HepG2 (cell line): Measurements from ENCODE around the gene SLC41A3. TPM values are rescaled to one million over a fixed set of nuclear protein-coding genes. Genes with fewer than 3 reads are reported as not detected.

Experiments
- ATAC-seq: fragments of 200-7000 bp; cut with Tn5 transposase; 3 replicates; pipeline ENCODE4 v1.9.1; 2020; ENCODE audit warnings: mild to moderate bottlenecking, moderate library complexity
- BruUV-seq: library from RNA; stranded (reverse); fragments of 400-500 nt; replicated peaks from 2 replicates; lab custom pipeline; 2021; lab: Mats Ljungman, UMichigan
- CTCF ChIA-PET: fragments of 300-600 bp; formaldehyde crosslinking; extraction: SDS; loops from one replicate; lab custom pipeline; 2021; ENCODE audit warnings: low total read pairs, inconsistent platforms, low intra/inter-chr PET ratio; lab: Yijun Ruan, JAX
- POLR2A ChIA-PET: fragments of 350-600 bp; sonication (Branson Sonifier 250); formaldehyde crosslinking; loops from one replicate; lab custom pipeline; 2020; ENCODE audit warnings: antibody characterized with exemption, inconsistent platforms; lab: Yijun Ruan, JAX
- DNase-seq: peaks from one replicate; pipeline ENCODE4 v3.0.0-alpha.2; 2015; ENCODE audit warnings: low spot score
- FAIRE-seq: peaks from 3 replicates; lab custom pipeline; 2011; peaks lifted over from hg19 to GRCh38; lab: Jason Lieb, UNC
- H2AFZ ChIP-seq: one replicate; pipeline ENCODE4 v1.6.1; 2011; ENCODE audit warnings: low read length, inconsistent platforms
- H3K27ac ChIP-seq: fragments of 300-600 bp; 3 replicates; pipeline ENCODE4 v1.8.0; 2011; ENCODE audit warnings: mixed run types, mild to moderate bottlenecking, mixed read lengths, low read length, inconsistent platforms; ENCODE audit not compliant: insufficient read depth; ENCODE audit errors: extremely low read length
- H3K27me3 ChIP-seq, 2 experiments: fragments of 200-600 bp in 1 of 2; 2 replicates in 1 of 2; 3 replicates in 1 of 2; pipeline versions ENCODE4 v1.6.0 to v1.8.0; 2011; ENCODE audit warnings: low read length in 2 of 2, mild to moderate bottlenecking in 2 of 2, moderate library complexity in 2 of 2, inconsistent platforms in 1 of 2; ENCODE audit not compliant: insufficient read depth in 2 of 2, control insufficient read depth in 1 of 2
- H3K36me3 ChIP-seq, 2 experiments: fragments of 200-600 bp in 1 of 2; replicated peaks in 1 of 2; 2 replicates in 1 of 2; 3 replicates in 1 of 2; pipeline versions ENCODE4 v1.5.1 to v1.8.0; 2011; ENCODE audit warnings: low read length in 2 of 2, inconsistent platforms in 1 of 2; ENCODE audit not compliant: insufficient read depth in 2 of 2, control insufficient read depth in 1 of 2
- H3K4me1 ChIP-seq: 2 replicates; pipeline ENCODE4 v1.5.1; 2012; ENCODE audit warnings: low read length, inconsistent platforms; ENCODE audit not compliant: insufficient read depth
- H3K4me2 ChIP-seq: 2 replicates; pipeline ENCODE4 v1.6.0; 2011; ENCODE audit warnings: low read depth, low read length, inconsistent platforms
- H3K4me3 ChIP-seq, 3 experiments: fragments of 200-600 bp in 1 of 3; sonication (generic), shearing (Covaris generic) in 1 of 3; replicated peaks in 1 of 3; 2 replicates each; pipeline ENCODE4 v1.5.1; 2011 to 2016; ENCODE audit warnings: low read length in 3 of 3, inconsistent platforms in 2 of 3, low read depth in 2 of 3, mild to moderate bottlenecking in 2 of 3, control low read depth in 1 of 3, mixed read lengths in 1 of 3; ENCODE audit not compliant: insufficient read depth in 1 of 3
- H3K79me2 ChIP-seq: one replicate; pipeline ENCODE4 v1.6.1; 2011; ENCODE audit warnings: low read length, inconsistent platforms; ENCODE audit not compliant: insufficient read depth
- H3K9ac ChIP-seq: 2 replicates; pipeline ENCODE4 v1.6.0; 2011; ENCODE audit warnings: mild to moderate bottlenecking, low read depth, low read length, inconsistent platforms; ENCODE audit not compliant: insufficient read depth
- H3K9me3 ChIP-seq: 2 replicates; pipeline ENCODE4 v1.5.1; 2012; ENCODE audit warnings: mild to moderate bottlenecking, low read length
- H4K20me1 ChIP-seq: 2 replicates; pipeline ENCODE4 v1.6.0; 2011; ENCODE audit warnings: inconsistent platforms, mild to moderate bottlenecking, low read length, moderate library complexity; ENCODE audit not compliant: insufficient read depth
- ARID5B ChIP-seq: IDR thresholded peaks from 2 replicates; pipeline ENCODE4 v1.4.0; 2020; ENCODE audit warnings: mild to moderate bottlenecking, missing genetic modification reagents
- FOXO1 ChIP-seq: sonication (generic); formaldehyde crosslinking; IDR thresholded peaks from 2 replicates; pipeline ENCODE4 v1.4.0; 2020; ENCODE audit warnings: missing genetic modification reagents
- NCOR1 ChIP-seq: fragments of 200-600 bp; sonication (generic); IDR thresholded peaks from 2 replicates; pipeline ENCODE4 v1.7.0; 2017; ENCODE audit warnings: antibody characterized with exemption, low read length, borderline replicate concordance
- PHF8 ChIP-seq: sonication (generic); formaldehyde crosslinking; IDR thresholded peaks from 2 replicates; pipeline ENCODE4 v1.5.0; 2020; ENCODE audit warnings: missing genetic modification reagents
- RERE ChIP-seq: IDR thresholded peaks from 2 replicates; pipeline ENCODE4 v1.6.1; 2016; ENCODE audit warnings: low read depth, missing genetic modification reagents, missing compliant biosample characterization
- WGBS: methylation state at CpG from one replicate; pipeline ENCODE4 v1.1.6; 2017; ENCODE audit warnings: low lambda C conversion rate; 5-methylcytosine and 5-hydroxymethylcytosine counted together
- in situ Hi-C: cut with HindIII; loops from 2 replicates; pipeline ENCODE4 v1.10.0; 2017; ENCODE audit warnings: low pct_unique_long_range_greater_than_20kb; ENCODE audit not compliant: extremely low pct_ligation_motif_present
- intact Hi-C: fragments of 100-400 bp; cut with micrococcal nuclease; formaldehyde crosslinking; loops from one replicate; pipeline ENCODE4 v1.10.0; 2022; ENCODE audit not compliant: unreplicated experiment
- polyA plus RNA-seq, 8 experiments: library from polyadenylated mRNA; depleted of rRNA in 3 of 8; stranded (reverse) in 7 of 8; unstranded in 1 of 8; fragments of >200 nt; fragmentation: Illumina TruSeq in 4 of 8; extraction: Trizol in 4 of 8; gene quantifications; 2 replicates each; pipeline versions ENCODE4 v1.2.1 to v1.2.3, GENCODE V29; 2011 to 2016; ENCODE audit warnings: low read depth in 4 of 8, missing spikeins in 1 of 8, mixed read lengths in 1 of 8; ENCODE audit not compliant: insufficient read depth in 1 of 8
- total RNA-seq, 5 experiments: library from RNA; depleted of rRNA; stranded (reverse); fragments of >200 nt; fragmentation: Illumina TruSeq; extraction: Trizol; gene quantifications; 2 replicates each; pipeline ENCODE4 v1.2.3, GENCODE V29; 2016; ENCODE audit warnings: low read depth in 1 of 5

Gene SLC41A3
- total and polyA plus RNA-seq, 2 of the 13 experiments (the other 11 are each of a cell fraction or from before 2014, with no cell fraction given), result 26.0 to 71.1 TPM

DNA sequence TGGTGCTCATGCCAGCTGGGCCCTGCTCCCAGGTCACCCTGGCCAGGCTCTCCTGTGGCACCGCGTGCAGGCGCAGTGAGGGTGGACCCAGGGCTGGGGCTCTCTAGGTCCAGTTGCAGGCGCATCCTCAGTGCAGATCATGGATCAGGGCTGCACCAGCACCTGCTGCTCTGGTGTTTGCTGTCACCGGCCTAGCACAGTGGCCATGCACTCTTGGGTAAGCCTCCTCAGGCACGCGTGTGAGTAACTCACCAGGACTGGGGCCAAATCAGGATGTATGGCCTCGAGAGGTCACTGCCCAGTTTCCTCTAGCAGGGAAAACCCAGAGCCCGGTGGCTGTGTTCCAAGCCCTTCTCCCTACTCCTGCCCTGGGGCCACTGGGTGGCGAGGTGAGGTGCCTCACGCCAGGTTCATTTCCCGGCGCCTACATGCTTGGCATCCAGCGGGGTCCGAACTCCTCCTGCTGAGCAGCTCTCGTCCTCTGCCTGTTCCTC lies 45.5 kb upstream of the SLC41A3 start:
- in situ Hi-C loops (loop anchor here (25.0 kb wide), 1 partner anchor 233 kb away; the partner anchor contains the start of gene KLF15), intact Hi-C loops (no loop called here)
- Histone ChIP-seq H3K79me2 (no peaks in the 10 kb centered on the region), H3K4me1 (peaks cover 10% of the 10 kb centered on the region), H3K27me3 (no peaks in the 10 kb centered on the region), H3K27ac (no peak overlapping the region), H3K9ac (no peak overlapping the region), H3K9me3 (no peaks in the 10 kb centered on the region), H2AFZ (no peak overlapping the region), H4K20me1 (no peaks in the 10 kb centered on the region), H3K4me3 (no peak overlapping the region), H3K36me3 (no peaks in the 10 kb centered on the region), H3K4me2 (no peak overlapping the region)
- ATAC-seq, result no peak
- FAIRE-seq, result no peak
- no TSS peak for BruUV-seq
- CTCF ChIA-PET, result no interaction called here
- WGBS, result 84% methylated on average over 11 of the region's 16 CpGs
- DNase-seq, result no peak
- TF ChIP-seq NCOR1, result no peak
- TF ChIP-seq ARID5B, result no peak
- TF ChIP-seq RERE (CRISPR knock-in tag), result no peak
- no peak for TF ChIP-seq FOXO1 (CRISPR knock-in tag)
- no peak for TF ChIP-seq PHF8 (CRISPR knock-in tag)
- POLR2A ChIA-PET, result no interaction called here
